Measurements from ENCODE around the gene CHAF1B.

DNA sequence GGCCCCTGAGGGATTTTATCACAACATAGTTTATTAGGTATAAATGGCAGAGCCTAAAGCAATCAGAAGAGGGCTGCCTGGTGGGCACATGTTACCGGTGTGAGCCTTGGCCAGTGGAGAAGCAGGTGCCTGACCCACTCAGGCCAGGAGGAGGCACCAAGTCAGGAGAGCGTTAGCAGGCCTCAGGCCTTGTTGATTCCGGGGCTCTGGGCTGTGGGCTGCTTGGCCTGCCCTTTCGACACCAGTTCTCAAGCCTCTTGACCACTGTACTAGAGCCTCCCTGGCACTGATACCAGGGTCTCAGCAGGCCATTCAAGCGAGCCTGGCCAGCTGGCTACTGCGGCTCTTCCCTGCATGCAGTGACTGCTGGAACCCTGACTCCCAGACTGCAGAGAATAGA is 73.9 kb downstream of the CHAF1B start:
- TF ChIP-seq POLR2AphosphoS5 (IDR thresholded peaks at IDR 0.05; ENCODE audit: low read depth, low read length) (no peak), RXRA (IDR thresholded peaks at IDR 0.05; ENCODE audit: insufficient read depth, low read depth, low read length) (no peak)

Data from H1 (cell line).